GM12801 (cell line): Measurements from ENCODE around the gene BET1L.

Source experiments
- CTCF ChIP-seq: IDR thresholded peaks from one replicate; pipeline ENCODE4 v1.5.1; 2011; ENCODE audit warnings: control low read depth; ENCODE audit not compliant: insufficient read length; ENCODE audit errors: extremely low read depth

BET1L gene

GRCh38 chr11:200224-201003 lies 6.8 kb downstream of the BET1L start:
- no peak for TF ChIP-seq CTCF

- no peak for TF ChIP-seq CTCF
Measured at GRCh38 chr11:199782-200181, 7.4 kb downstream of the BET1L start.

GRCh38 chr11:199004-199581 lies 8.1 kb downstream of the BET1L start:
- no peak for TF ChIP-seq CTCF

- TF ChIP-seq CTCF = no peak
Measured at GRCh38 chr11:198236-198806, 8.9 kb downstream of the BET1L start.

GRCh38 chr11:197741-198235 lies 9.4 kb downstream of the BET1L start:
- no peak for TF ChIP-seq CTCF

GRCh38 chr11:196786-197731 lies 10.1 kb downstream of the BET1L start:
- TF ChIP-seq CTCF = no peak
